Measurements from ENCODE around the gene ZSCAN16.
A peak's percentile ranks its signal among the peaks of the same experiment; 100 is the strongest.
"Not testable (repeated sequence)": the region's sequence is repeated elsewhere in the genome, so short reads cannot be mapped to it uniquely, and the experiment has no call there.

ZSCAN16 gene

DNA sequence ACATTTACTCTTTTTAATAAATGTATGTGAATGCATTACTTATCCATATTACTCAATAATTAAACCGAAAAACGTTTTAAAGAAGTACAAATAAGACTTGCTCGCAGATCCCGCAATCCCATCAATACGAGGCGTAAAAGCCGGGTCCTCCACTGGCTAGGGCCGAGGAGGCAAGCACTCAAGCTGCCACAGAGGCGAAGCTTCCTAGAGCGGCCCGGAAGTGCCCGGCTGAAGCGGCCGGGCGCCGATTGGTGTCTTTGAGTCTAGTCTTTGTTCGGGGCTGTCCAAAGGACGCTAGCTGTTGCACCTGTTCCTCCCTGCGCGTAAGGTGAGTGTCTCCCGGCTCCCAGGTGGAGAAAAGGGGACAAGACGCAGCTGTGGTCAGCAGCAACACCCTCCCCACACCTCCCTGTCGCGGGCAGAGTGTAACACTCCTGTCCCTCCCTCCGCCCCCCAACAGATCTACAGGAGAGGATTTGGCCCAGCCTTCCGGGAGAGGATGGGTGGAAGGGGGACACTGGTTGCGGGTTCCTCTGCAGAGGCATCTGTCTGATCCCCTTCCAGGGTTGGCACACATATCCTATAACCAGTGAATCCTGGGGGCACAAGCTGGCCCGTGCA is at the start of gene ZSCAN16:
TSS of gene ZSCAN16 (plus strand) at position 260 of the 621 bp plus-strand sequence. CDS start 835 bp downstream, outside the sequence.
- peaks cover 49% of the 10 kb centered on the region for H3K4me1 Mint-ChIP-seq (ENCODE audit: low read depth)
- H3K27me3 Mint-ChIP-seq, result no peaks in the 10 kb centered on the region
- H3K9me3 Mint-ChIP-seq (ENCODE audit: low read depth), result no peaks in the 10 kb centered on the region
- peak within 1 kb of the TSS; percentile 96 for H3K4me3 Mint-ChIP-seq
- peak within 1 kb of the TSS; percentile 95 for H3K27ac Mint-ChIP-seq
- H3K36me3 Mint-ChIP-seq, result peaks cover 4% of the 10 kb centered on the region

- Mint-ChIP-seq H3K27ac (no peak overlapping the region), H3K4me3 (no peak overlapping the region), H3K36me3 (peaks cover under 1% of the 10 kb centered on the region), H3K4me1 (ENCODE audit: low read depth) (peaks cover 26% of the 10 kb centered on the region), H3K9me3 (ENCODE audit: low read depth) (peaks cover 4% of the 10 kb centered on the region), H3K27me3 (no peaks in the 10 kb centered on the region)
Observed at GRCh38 chr6:28078050-28078449, 46.4 kb upstream of the ZSCAN16 start.

GRCh38 chr6:28078836-28079235 is 45.6 kb upstream of the ZSCAN16 start:
- H3K4me1 Mint-ChIP-seq (ENCODE audit: low read depth), result peaks cover 33% of the 10 kb centered on the region
- H3K36me3 Mint-ChIP-seq, result peaks cover 7% of the 10 kb centered on the region
- H3K4me3 Mint-ChIP-seq, result peak overlapping the region; percentile 99
- H3K9me3 Mint-ChIP-seq (ENCODE audit: low read depth), result peaks cover 4% of the 10 kb centered on the region
- peak overlapping the region; percentile 54 for H3K27ac Mint-ChIP-seq
- H3K27me3 Mint-ChIP-seq, result no peaks in the 10 kb centered on the region

GRCh38 chr6:28080381-28080630 is 44.1 kb upstream of the ZSCAN16 start, which contains the start of gene ZNF165:
Gene ZNF165 (plus strand): TSS chr6:28080568. CDS start chr6:28085481, 4,913 bp downstream.
- Mint-ChIP-seq H3K27ac (peak within 1 kb of the TSS; percentile 97), H3K4me3 (peak within 1 kb of the TSS; percentile 99), H3K36me3 (peaks cover 16% of the 10 kb centered on the region), H3K4me1 (ENCODE audit: low read depth) (peaks cover 35% of the 10 kb centered on the region)
- H3K27me3 Mint-ChIP-seq; H3K9me3 Mint-ChIP-seq (ENCODE audit: low read depth): not testable (repeated sequence)

DNA sequence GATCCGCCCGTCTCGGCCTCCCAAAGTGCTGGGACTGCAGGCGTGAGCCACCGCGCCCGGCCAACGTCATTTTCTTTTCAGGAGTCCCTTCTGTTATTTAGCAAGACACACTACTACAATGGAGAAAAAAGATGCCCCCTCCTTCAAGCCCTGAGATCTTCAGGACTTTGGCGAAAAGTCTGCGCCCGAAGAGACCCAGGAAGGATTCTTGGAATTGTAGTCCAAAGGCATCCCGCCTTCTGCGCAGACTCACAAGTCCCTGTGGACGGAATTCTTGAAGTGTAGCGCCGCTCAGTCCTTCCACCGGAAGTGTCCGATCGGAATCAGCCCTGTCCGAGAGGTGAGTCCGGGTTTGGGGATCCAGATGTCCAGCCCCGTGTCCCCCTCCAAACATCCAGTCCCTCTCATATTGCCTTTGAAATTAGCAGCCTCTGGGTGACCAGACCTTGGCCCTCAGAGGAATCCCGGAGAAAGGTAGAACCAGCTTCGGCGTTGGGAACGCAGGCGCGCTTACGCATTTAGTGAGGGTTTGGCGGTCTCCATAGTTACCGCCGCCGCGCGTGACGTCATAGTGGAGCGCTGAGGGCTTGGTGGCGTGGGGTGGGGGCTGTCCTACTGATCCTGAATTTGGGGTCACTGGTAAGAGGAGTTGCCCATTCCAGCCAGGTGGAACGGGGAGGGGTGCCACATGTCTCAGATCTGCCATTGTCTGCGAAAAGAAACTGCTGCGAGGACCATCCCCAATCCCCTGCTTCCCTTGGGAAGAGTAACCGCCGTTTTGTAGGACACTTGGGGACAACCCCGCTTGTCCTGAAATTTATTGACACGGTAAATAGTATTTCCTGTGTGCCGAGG is 43.6 kb upstream of the ZSCAN16 start:
- H3K27ac Mint-ChIP-seq, result peak overlapping the region; percentile 97
- H3K36me3 Mint-ChIP-seq, result peaks cover 22% of the 10 kb centered on the region
- H3K4me3 Mint-ChIP-seq, result peak overlapping the region; percentile 99
- peaks cover 4% of the 10 kb centered on the region for H3K9me3 Mint-ChIP-seq (ENCODE audit: low read depth)
- H3K27me3 Mint-ChIP-seq, result no peaks in the 10 kb centered on the region
- peaks cover 35% of the 10 kb centered on the region for H3K4me1 Mint-ChIP-seq (ENCODE audit: low read depth)

- Mint-ChIP-seq H3K4me3 (peak overlapping the region; percentile 99), H3K36me3 (peaks cover 25% of the 10 kb centered on the region), H3K9me3 (ENCODE audit: low read depth) (peaks cover 4% of the 10 kb centered on the region), H3K27ac (peak overlapping the region; percentile 97), H3K27me3 (no peaks in the 10 kb centered on the region), H3K4me1 (ENCODE audit: low read depth) (peaks cover 35% of the 10 kb centered on the region)
Observed at GRCh38 chr6:28081486-28081751, 43.0 kb upstream of the ZSCAN16 start.

DNA sequence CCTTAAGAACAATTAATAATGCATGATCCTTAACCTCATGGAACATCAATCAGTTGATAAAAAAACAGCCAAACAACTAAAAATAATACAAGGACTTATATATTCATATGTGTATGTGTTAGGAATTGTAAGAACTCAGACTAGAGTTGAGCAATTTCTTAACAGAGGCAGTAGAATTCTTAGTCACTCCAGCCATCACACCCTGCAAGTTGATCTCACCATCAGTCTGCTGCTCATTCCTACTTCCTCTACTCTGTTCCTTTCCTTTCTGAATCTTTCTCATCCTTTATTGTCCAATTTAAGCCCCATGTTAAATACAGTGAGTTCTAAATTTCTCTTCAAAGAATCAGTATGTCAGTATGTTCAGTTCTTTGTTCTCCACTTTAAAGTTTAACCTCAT is 41.5 kb upstream of the ZSCAN16 start:
- no peak overlapping the region for H3K27ac Mint-ChIP-seq
- H3K4me1 Mint-ChIP-seq (ENCODE audit: low read depth), result peaks cover 35% of the 10 kb centered on the region
- H3K27me3 Mint-ChIP-seq, result no peaks in the 10 kb centered on the region
- peaks cover 34% of the 10 kb centered on the region for H3K36me3 Mint-ChIP-seq
- H3K4me3 Mint-ChIP-seq, result peak overlapping the region; percentile 43
- H3K9me3 Mint-ChIP-seq (ENCODE audit: low read depth), result peaks cover 8% of the 10 kb centered on the region

- H3K9me3 Mint-ChIP-seq (ENCODE audit: low read depth), result peaks cover 25% of the 10 kb centered on the region
- peaks cover 9% of the 10 kb centered on the region for H3K27me3 Mint-ChIP-seq
- peaks cover 4% of the 10 kb centered on the region for H3K4me1 Mint-ChIP-seq (ENCODE audit: low read depth)
- H3K36me3 Mint-ChIP-seq, result peaks cover 58% of the 10 kb centered on the region
- H3K27ac Mint-ChIP-seq, result no peak overlapping the region
- no peak overlapping the region for H3K4me3 Mint-ChIP-seq
Observed at GRCh38 chr6:28089054-28089453, 35.4 kb upstream of the ZSCAN16 start.

GRCh38 chr6:28090917-28091586 is 33.4 kb upstream of the ZSCAN16 start:
- H3K4me1 Mint-ChIP-seq (ENCODE audit: low read depth), result peaks cover 4% of the 10 kb centered on the region
- peaks cover 46% of the 10 kb centered on the region for H3K36me3 Mint-ChIP-seq
- no peak overlapping the region for H3K27ac Mint-ChIP-seq
- H3K27me3 Mint-ChIP-seq, result peaks cover 9% of the 10 kb centered on the region
- peaks cover 25% of the 10 kb centered on the region for H3K9me3 Mint-ChIP-seq (ENCODE audit: low read depth)
- H3K4me3 Mint-ChIP-seq, result peak overlapping the region; percentile 40

DNA sequence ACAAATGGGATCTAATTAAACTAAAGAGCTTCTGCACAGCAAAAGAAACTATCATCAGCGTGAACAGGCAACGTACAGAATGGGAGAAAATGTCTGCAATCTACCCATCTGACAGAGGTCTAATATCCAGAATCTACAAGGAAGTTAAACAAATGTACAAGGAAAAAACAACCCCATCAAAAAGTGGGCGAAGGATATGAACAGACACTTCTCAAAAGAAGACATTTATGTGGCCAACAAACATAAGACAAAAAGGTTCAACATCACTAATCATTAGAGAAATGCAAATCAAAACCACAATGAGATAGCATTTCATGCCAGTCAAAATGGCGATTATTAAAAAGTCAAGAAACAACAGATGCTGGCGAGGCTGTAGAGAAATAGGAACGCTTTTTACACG is 22.2 kb upstream of the ZSCAN16 start:
- not testable (repeated sequence) for H3K27me3 Mint-ChIP-seq

GRCh38 chr6:28102699-28103098 is 21.7 kb upstream of the ZSCAN16 start:
- not testable (repeated sequence) for H3K4me1 Mint-ChIP-seq (ENCODE audit: low read depth); H3K9me3 Mint-ChIP-seq (ENCODE audit: low read depth); H3K36me3 Mint-ChIP-seq; H3K27me3 Mint-ChIP-seq
- peak overlapping the region; percentile 33 for H3K4me3 Mint-ChIP-seq
- H3K27ac Mint-ChIP-seq, result peak overlapping the region; percentile 77

More for the DNA sequence above, 22.2 kb upstream of the ZSCAN16 start:
- not testable (repeated sequence) for H3K9me3 Mint-ChIP-seq (ENCODE audit: low read depth); H3K4me1 Mint-ChIP-seq (ENCODE audit: low read depth); H3K36me3 Mint-ChIP-seq; H3K27ac Mint-ChIP-seq; H3K4me3 Mint-ChIP-seq

- Mint-ChIP-seq H3K9me3 (ENCODE audit: low read depth) (no peaks in the 10 kb centered on the region), H3K27ac (peak overlapping the region; percentile 93), H3K4me3 (peak overlapping the region; percentile 91), H3K36me3 (no peaks in the 10 kb centered on the region), H3K27me3 (no peaks in the 10 kb centered on the region), H3K4me1 (ENCODE audit: low read depth) (peaks cover 9% of the 10 kb centered on the region)
Observed at GRCh38 chr6:28104392-28105244, 19.8 kb upstream of the ZSCAN16 start.

DNA sequence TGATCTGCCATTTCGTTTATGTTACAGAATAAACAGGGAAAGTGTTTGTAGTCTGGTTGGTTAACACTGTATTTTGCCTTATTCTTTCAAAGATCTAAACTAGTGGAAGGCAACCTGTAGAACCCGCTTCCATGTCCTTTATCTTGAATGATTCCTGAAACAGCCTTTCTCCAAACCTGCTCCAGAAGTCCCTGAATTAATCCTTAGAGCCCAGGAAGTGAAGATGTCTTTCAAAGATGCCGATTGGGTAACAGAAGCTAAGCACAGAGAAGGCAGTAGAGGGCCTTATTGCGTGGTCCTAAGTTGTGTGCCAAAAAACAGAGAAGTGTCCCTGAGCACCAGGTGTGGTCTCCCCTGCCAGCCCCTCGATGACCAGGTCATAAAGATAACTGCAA is 19.2 kb upstream of the ZSCAN16 start:
- Mint-ChIP-seq H3K9me3 (ENCODE audit: low read depth) (no peaks in the 10 kb centered on the region), H3K36me3 (no peaks in the 10 kb centered on the region), H3K27ac (peak overlapping the region; percentile 43), H3K27me3 (no peaks in the 10 kb centered on the region), H3K4me1 (ENCODE audit: low read depth) (peaks cover 9% of the 10 kb centered on the region), H3K4me3 (peak overlapping the region; percentile 91)

DNA sequence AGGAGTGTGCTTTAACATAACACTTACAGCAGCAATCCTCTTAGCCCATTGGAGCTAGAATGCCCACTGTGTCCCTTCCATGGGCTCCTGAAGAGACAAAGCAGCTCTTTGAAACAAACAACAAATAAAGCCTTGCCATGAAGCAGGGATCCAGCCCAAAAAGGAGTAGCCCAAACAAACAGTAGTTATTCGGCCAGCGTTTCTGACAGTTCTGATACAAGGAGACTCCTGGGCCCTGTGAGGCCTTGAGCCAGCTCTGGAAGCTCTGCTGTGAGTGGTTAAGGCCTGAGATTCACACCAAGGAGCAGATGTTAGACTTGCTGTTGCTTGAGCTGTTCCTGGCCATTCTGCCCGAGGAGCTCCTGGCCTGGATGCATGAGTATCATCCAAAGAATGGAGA is 16.9 kb upstream of the ZSCAN16 start:
- Mint-ChIP-seq H3K27me3 (no peaks in the 10 kb centered on the region), H3K27ac (no peak overlapping the region), H3K36me3 (no peaks in the 10 kb centered on the region), H3K9me3 (ENCODE audit: low read depth) (no peaks in the 10 kb centered on the region), H3K4me3 (no peak overlapping the region), H3K4me1 (ENCODE audit: low read depth) (peaks cover 9% of the 10 kb centered on the region)

DNA sequence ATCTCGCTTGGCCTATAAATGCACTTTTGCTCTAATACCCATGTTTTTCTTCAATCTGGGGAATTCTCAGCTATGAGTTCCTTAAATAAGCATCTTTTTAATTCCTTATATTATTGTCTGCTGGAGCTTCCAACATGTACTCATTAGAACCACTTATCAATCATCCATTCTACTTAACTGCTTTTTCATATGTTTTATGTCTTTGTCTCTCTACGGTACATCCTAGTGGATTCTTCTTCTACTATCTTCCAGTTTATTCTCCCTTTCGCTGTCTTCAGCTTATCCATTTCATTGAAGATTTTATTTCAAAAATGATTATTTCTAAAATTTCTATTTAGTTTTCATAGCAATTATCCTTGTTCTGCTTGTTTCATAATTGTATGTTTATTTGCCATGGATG is 12.4 kb upstream of the ZSCAN16 start:
- no peaks in the 10 kb centered on the region for H3K4me1 Mint-ChIP-seq (ENCODE audit: low read depth)
- H3K4me3 Mint-ChIP-seq, result no peak overlapping the region
- H3K36me3 Mint-ChIP-seq, result peaks cover 9% of the 10 kb centered on the region
- no peaks in the 10 kb centered on the region for H3K27me3 Mint-ChIP-seq
- H3K9me3 Mint-ChIP-seq (ENCODE audit: low read depth), result no peaks in the 10 kb centered on the region
- no peak overlapping the region for H3K27ac Mint-ChIP-seq

Data from activated naive CD8-positive, alpha-beta T cell (primary cell).